GM18526 (cell line): ENCODE data around the gene CALCB.

Experiments used
- POLR2A ChIP-seq: IDR thresholded peaks from 3 replicates; pipeline ENCODE4 v1.6.1; 2011; ENCODE audit not compliant: insufficient read length; ENCODE audit errors: extremely low read depth

Gene CALCB

GRCh38 chr11:15108592-15109130 is 35.3 kb downstream of the CALCB start:
- TF ChIP-seq POLR2A, result no peak

- no peak for TF ChIP-seq POLR2A
These were observed 36.2 kb downstream of the CALCB start for GRCh38 chr11:15109602-15110001.

- no peak for TF ChIP-seq POLR2A
These were observed 37.8 kb downstream of the CALCB start for GRCh38 chr11:15111215-15111614.

- no peak for TF ChIP-seq POLR2A
These were observed 38.7 kb downstream of the CALCB start for GRCh38 chr11:15112131-15112541.

GRCh38 chr11:15113381-15113780 is 40.0 kb downstream of the CALCB start:
- no peak for TF ChIP-seq POLR2A

GRCh38 chr11:15114501-15115475 is 41.4 kb downstream of the CALCB start, which contains the start of gene INSC:
TSS of gene INSC (plus strand) at chr11:15114923. CDS start at chr11:15149175, 34,252 bp downstream.
- no peak for TF ChIP-seq POLR2A

GRCh38 chr11:15115686-15116085 is 42.3 kb downstream of the CALCB start:
- no peak for TF ChIP-seq POLR2A

GRCh38 chr11:15117751-15118150 is 44.4 kb downstream of the CALCB start:
- TF ChIP-seq POLR2A, result no peak

- TF ChIP-seq POLR2A, result no peak
These were observed 45.0 kb downstream of the CALCB start for GRCh38 chr11:15118431-15118830.

- no peak for TF ChIP-seq POLR2A
These were observed 46.0 kb downstream of the CALCB start for GRCh38 chr11:15119352-15119751.

- no peak for TF ChIP-seq POLR2A
These were observed 46.4 kb downstream of the CALCB start for GRCh38 chr11:15119826-15120225.

GRCh38 chr11:15123849-15124248 is 50.5 kb downstream of the CALCB start:
- no peak for TF ChIP-seq POLR2A

GRCh38 chr11:15124528-15124927 is 51.1 kb downstream of the CALCB start:
- TF ChIP-seq POLR2A, result no peak

GRCh38 chr11:15127341-15127740 is 53.9 kb downstream of the CALCB start:
- no peak for TF ChIP-seq POLR2A
